HepG2 (cell line): ENCODE measurements around the gene TBR1. TPM values are rescaled to one million over a fixed set of nuclear protein-coding genes. Genes with fewer than 3 reads are reported as not detected.

Source experiments
- ARNT2 ChIP-seq: sonication (generic); formaldehyde crosslinking; IDR thresholded peaks from 2 replicates; pipeline ENCODE4 v1.8.0; 2022; ENCODE audit warnings: mild to moderate bottlenecking, low read depth, missing genetic modification reagents, moderate library complexity
- ASH2L ChIP-seq: fragments of 300-600, 200-600 bp; sonication (generic); IDR thresholded peaks from 2 replicates; pipeline ENCODE4 v1.7.0; 2017; ENCODE audit warnings: low read depth, mild to moderate bottlenecking, moderate library complexity, mixed read lengths, low read length; ENCODE audit not compliant: insufficient read length
- ATF7-NPFF ChIP-seq: sonication (generic); formaldehyde crosslinking; IDR thresholded peaks from 2 replicates; pipeline ENCODE4 v1.8.1; 2023; ENCODE audit warnings: mild to moderate bottlenecking, low read depth, missing genetic modification reagents, moderate library complexity
- FOSL2 ChIP-seq: sonication (generic); formaldehyde crosslinking; IDR thresholded peaks from 2 replicates; pipeline ENCODE4 v1.4.0; 2020; ENCODE audit warnings: missing genetic modification reagents
- HCFC1 ChIP-seq: fragments of 150-350 bp; IDR thresholded peaks from 2 replicates; pipeline ENCODE4 v1.6.1; 2014; ENCODE audit warnings: low read depth, low read length
- KDM3A ChIP-seq: IDR thresholded peaks from 2 replicates; pipeline ENCODE4 v1.6.1; 2018; ENCODE audit warnings: low read depth, missing compliant biosample characterization
- NFKB2 ChIP-seq: sonication (generic); formaldehyde crosslinking; IDR thresholded peaks from 2 replicates; pipeline ENCODE4 v1.4.0; 2020; ENCODE audit warnings: missing genetic modification reagents, borderline replicate concordance
- SPEN ChIP-seq: sonication (generic); formaldehyde crosslinking; IDR thresholded peaks from 2 replicates; pipeline ENCODE4 v1.5.1; 2020; ENCODE audit warnings: low read depth, mild to moderate bottlenecking, missing genetic modification reagents
- ZFAT ChIP-seq: sonication (generic); formaldehyde crosslinking; conservative IDR thresholded peaks from 2 replicates; pipeline ENCODE4 v1.8.1; 2023; ENCODE audit warnings: missing genetic modification reagents, inconsistent platforms
- ZFP41 ChIP-seq: sonication (generic); formaldehyde crosslinking; IDR thresholded peaks from 2 replicates; pipeline ENCODE4 v1.4.0; 2020; ENCODE audit warnings: mild to moderate bottlenecking, missing genetic modification reagents, borderline replicate concordance
- ZNF136 ChIP-seq: sonication (generic); formaldehyde crosslinking; IDR thresholded peaks from 2 replicates; pipeline ENCODE4 v1.8.1; 2022; ENCODE audit warnings: low read depth, mild to moderate bottlenecking, moderate library complexity, missing genetic modification reagents
- ZNF24 ChIP-seq: fragments of 450-650 bp; IDR thresholded peaks from 2 replicates; pipeline ENCODE4 v1.6.1; 2017; ENCODE audit warnings: antibody characterized with exemption, mild to moderate bottlenecking
- ZSCAN25 ChIP-seq: sonication (generic); formaldehyde crosslinking; IDR thresholded peaks from 2 replicates; pipeline ENCODE4 v1.8.0; 2022; ENCODE audit warnings: mild to moderate bottlenecking, missing genetic modification reagents
- polyA plus RNA-seq, 8 experiments: library from polyadenylated mRNA; depleted of rRNA in 3 of 8; stranded (reverse) in 7 of 8; unstranded in 1 of 8; fragments of >200 nt; fragmentation: Illumina TruSeq in 4 of 8; extraction: Trizol in 4 of 8; gene quantifications; 2 replicates each; pipeline versions ENCODE4 v1.2.1 to v1.2.3, GENCODE V29; 2011 to 2016; ENCODE audit warnings: low read depth in 4 of 8, missing spikeins in 1 of 8, mixed read lengths in 1 of 8; ENCODE audit not compliant: insufficient read depth in 1 of 8
- total RNA-seq, 5 experiments: library from RNA; depleted of rRNA; stranded (reverse); fragments of >200 nt; fragmentation: Illumina TruSeq; extraction: Trizol; gene quantifications; 2 replicates each; pipeline ENCODE4 v1.2.3, GENCODE V29; 2016; ENCODE audit warnings: low read depth in 1 of 5
- TF ChIP-seq, protein P1 (sequence below): sonication (generic); formaldehyde crosslinking; IDR thresholded peaks from 2 replicates; pipeline ENCODE4 v1.4.0; 2020; ENCODE audit warnings: missing genetic modification reagents, mild to moderate bottlenecking, borderline replicate concordance
- TF ChIP-seq, protein P2 (sequence below): sonication (generic); formaldehyde crosslinking; IDR thresholded peaks from 2 replicates; pipeline ENCODE4 v1.5.0; 2020; ENCODE audit warnings: mild to moderate bottlenecking, missing genetic modification reagents
- TF ChIP-seq, protein P3 (sequence below): fragments of 450-650 bp; IDR thresholded peaks from 2 replicates; pipeline ENCODE4 v1.6.1; 2017; ENCODE audit warnings: mild to moderate bottlenecking

Gene TBR1
- total and polyA plus RNA-seq, 2 of the 13 experiments (the other 11 are each of a cell fraction or from before 2014, with no cell fraction given) = not detected

DNA sequence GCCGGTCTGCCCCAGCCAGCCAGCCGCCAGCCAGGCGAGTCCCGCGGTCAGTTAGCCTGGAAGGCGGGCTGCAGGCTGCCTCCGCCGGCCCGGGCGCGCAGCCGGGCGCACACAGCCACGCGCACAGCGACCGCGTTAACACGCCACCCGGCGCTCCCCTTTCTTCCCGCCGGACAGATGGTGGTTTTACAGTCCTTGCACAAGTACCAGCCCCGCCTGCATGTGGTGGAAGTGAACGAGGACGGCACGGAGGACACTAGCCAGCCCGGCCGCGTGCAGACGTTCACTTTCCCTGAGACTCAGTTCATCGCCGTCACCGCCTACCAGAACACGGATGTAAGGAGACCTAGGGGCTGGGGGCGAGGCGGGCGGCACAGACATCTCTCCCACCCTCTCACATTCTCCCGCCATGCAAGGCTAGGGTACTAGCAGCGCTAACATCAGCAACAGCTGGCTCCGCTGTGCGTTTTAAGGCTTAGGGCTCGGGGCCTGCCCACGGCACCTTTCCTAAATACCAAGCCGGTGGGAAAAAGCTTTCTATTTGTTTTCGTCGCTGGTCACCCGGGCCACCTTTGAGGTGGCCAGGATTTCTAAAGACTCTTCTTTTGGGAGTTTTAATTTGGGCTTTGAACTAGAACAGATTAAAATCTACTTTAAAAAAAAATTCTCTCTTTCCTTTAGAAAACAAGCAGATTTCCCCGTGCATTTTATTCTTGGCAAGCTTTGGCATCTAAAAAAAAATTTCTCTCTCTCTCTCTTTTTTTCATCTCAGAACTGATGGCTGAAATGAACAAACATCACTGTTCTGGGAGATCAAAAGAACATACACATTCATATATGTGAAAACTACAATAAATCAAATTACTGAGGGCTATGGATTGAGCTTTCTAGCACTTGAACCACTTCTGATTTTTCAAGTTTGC is 2.9 kb downstream of the TBR1 start (continued):
- TF ChIP-seq NFKB2 (CRISPR knock-in tag) (peak; percentile 53; the same call in 1 of the 2 replicates), KDM3A (CRISPR knock-in tag) (0 out of 2 replicates have a peak, but pooled peaks have one; percentile 42), HCFC1 (no peak), ASH2L (no peak), ZFP41 (CRISPR knock-in tag) (no peak), ZFAT (CRISPR knock-in tag) (no peak), ZNF24 (no peak), ZSCAN25 (CRISPR knock-in tag) (no peak), ARNT2 (0 out of 2 replicates have a peak, but pooled peaks have one; percentile 40), FOSL2 (no peak), SPEN (0 out of 2 replicates have a peak, but pooled peaks have one; percentile 43), ZNF136 (CRISPR knock-in tag) (no peak), ATF7-NPFF (peak; percentile 80)
- TF ChIP-seq, protein P1, sequence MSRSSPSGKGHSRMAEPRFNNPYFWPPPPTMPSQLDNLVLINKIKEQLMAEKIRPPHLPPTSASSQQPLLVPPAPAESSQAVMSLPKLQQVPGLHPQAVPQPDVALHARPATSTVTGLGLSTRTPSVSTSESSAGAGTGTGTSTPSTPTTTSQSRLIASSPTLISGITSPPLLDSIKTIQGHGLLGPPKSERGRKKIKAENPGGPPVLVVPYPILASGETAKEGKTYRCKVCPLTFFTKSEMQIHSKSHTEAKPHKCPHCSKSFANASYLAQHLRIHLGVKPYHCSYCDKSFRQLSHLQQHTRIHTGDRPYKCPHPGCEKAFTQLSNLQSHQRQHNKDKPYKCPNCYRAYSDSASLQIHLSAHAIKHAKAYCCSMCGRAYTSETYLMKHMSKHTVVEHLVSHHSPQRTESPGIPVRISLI (CRISPR knock-in tag) = no peak
- TF ChIP-seq, protein P2, sequence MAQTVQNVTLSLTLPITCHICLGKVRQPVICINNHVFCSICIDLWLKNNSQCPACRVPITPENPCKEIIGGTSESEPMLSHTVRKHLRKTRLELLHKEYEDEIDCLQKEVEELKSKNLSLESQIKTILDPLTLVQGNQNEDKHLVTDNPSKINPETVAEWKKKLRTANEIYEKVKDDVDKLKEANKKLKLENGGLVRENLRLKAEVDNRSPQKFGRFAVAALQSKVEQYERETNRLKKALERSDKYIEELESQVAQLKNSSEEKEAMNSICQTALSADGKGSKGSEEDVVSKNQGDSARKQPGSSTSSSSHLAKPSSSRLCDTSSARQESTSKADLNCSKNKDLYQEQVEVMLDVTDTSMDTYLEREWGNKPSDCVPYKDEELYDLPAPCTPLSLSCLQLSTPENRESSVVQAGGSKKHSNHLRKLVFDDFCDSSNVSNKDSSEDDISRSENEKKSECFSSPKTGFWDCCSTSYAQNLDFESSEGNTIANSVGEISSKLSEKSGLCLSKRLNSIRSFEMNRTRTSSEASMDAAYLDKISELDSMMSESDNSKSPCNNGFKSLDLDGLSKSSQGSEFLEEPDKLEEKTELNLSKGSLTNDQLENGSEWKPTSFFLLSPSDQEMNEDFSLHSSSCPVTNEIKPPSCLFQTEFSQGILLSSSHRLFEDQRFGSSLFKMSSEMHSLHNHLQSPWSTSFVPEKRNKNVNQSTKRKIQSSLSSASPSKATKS (CRISPR knock-in tag) = no peak
- TF ChIP-seq, protein P3, sequence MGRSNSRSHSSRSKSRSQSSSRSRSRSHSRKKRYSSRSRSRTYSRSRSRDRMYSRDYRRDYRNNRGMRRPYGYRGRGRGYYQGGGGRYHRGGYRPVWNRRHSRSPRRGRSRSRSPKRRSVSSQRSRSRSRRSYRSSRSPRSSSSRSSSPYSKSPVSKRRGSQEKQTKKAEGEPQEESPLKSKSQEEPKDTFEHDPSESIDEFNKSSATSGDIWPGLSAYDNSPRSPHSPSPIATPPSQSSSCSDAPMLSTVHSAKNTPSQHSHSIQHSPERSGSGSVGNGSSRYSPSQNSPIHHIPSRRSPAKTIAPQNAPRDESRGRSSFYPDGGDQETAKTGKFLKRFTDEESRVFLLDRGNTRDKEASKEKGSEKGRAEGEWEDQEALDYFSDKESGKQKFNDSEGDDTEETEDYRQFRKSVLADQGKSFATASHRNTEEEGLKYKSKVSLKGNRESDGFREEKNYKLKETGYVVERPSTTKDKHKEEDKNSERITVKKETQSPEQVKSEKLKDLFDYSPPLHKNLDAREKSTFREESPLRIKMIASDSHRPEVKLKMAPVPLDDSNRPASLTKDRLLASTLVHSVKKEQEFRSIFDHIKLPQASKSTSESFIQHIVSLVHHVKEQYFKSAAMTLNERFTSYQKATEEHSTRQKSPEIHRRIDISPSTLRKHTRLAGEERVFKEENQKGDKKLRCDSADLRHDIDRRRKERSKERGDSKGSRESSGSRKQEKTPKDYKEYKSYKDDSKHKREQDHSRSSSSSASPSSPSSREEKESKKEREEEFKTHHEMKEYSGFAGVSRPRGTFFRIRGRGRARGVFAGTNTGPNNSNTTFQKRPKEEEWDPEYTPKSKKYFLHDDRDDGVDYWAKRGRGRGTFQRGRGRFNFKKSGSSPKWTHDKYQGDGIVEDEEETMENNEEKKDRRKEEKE = no peak
